Stimulated activated naive CD8-positive, alpha-beta T cell treated with anti-CD3 and anti-CD28 coated beads, Interleukin-15, Interleukin-2, amounts not matched to agents 100 ng/mL and 50 ng/mL, for 24 hours (primary cell): ENCODE data around the gene HTR3B.

Source experiments
- H3K27ac Mint-ChIP-seq: one replicate; pipeline ENCODE4 v1.8.0; 2021; ENCODE audit warnings: mild to moderate bottlenecking, mixed read lengths
- H3K27me3 Mint-ChIP-seq: one replicate; pipeline ENCODE4 v1.8.0; 2021; ENCODE audit warnings: mixed read lengths
- H3K36me3 Mint-ChIP-seq: one replicate; pipeline ENCODE4 v1.8.0; 2021; ENCODE audit warnings: low read depth, mixed read lengths
- H3K4me1 Mint-ChIP-seq: one replicate; pipeline ENCODE4 v1.8.0; 2021; ENCODE audit warnings: low read depth, mixed read lengths
- H3K4me3 Mint-ChIP-seq: one replicate; pipeline ENCODE4 v1.8.0; 2021; ENCODE audit warnings: mild to moderate bottlenecking, mixed read lengths
- H3K9me3 Mint-ChIP-seq: one replicate; pipeline ENCODE4 v1.8.0; 2021; ENCODE audit warnings: mixed read lengths

HTR3B gene

DNA sequence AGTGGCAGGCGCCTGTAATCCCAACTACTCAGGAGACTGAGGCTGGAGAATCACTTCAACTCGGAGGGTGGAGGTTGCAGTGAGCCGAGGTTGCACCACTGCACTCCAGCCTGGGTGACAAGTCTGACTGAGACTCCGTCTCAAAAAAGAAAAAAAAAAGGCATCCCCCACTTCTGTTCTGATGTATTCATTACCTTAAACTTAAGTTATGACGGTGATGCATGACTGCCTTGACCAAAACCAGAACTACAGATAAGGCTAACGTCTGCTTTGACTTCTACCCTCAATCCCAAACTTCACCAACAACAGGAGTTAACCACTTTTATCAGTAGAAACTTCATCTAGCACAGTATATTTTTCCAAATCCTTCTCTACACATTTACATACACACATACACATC, 80.2 kb downstream of the HTR3B start:
- Mint-ChIP-seq H3K4me3 (no peak overlapping the region), H3K27me3 (peaks cover 8% of the 10 kb centered on the region), H3K27ac (no peak overlapping the region), H3K4me1 (peaks cover 4% of the 10 kb centered on the region), H3K9me3 (no peaks in the 10 kb centered on the region), H3K36me3 (no peaks in the 10 kb centered on the region)

DNA sequence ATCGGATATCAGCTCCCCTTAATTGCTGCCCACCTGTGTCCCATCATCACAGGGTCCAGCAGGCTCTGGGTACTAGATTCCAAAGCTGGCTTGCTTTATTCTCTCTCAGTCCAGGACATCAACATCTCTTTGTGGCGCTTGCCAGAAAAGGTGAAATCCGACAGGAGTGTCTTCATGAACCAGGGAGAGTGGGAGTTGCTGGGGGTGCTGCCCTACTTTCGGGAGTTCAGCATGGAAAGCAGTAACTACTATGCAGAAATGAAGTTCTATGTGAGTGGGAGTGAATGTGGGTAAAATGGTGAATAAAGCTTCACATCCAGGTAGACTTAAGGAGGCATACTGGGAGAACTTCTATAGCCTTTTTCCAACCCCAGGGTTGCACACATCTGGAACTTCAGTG, 81.3 kb downstream of the HTR3B start:
- no peaks in the 10 kb centered on the region for H3K9me3 Mint-ChIP-seq
- no peak overlapping the region for H3K4me3 Mint-ChIP-seq
- H3K4me1 Mint-ChIP-seq, result no peaks in the 10 kb centered on the region
- H3K27ac Mint-ChIP-seq, result no peak overlapping the region
- no peaks in the 10 kb centered on the region for H3K36me3 Mint-ChIP-seq
- peaks cover 8% of the 10 kb centered on the region for H3K27me3 Mint-ChIP-seq

- Mint-ChIP-seq H3K27me3 (peaks cover 12% of the 10 kb centered on the region), H3K4me1 (no peaks in the 10 kb centered on the region), H3K36me3 (no peaks in the 10 kb centered on the region), H3K9me3 (no peaks in the 10 kb centered on the region), H3K4me3 (no peak overlapping the region), H3K27ac (no peak overlapping the region)
These were observed 82.0 kb downstream of the HTR3B start for GRCh38 chr11:113986351-113987140.

DNA sequence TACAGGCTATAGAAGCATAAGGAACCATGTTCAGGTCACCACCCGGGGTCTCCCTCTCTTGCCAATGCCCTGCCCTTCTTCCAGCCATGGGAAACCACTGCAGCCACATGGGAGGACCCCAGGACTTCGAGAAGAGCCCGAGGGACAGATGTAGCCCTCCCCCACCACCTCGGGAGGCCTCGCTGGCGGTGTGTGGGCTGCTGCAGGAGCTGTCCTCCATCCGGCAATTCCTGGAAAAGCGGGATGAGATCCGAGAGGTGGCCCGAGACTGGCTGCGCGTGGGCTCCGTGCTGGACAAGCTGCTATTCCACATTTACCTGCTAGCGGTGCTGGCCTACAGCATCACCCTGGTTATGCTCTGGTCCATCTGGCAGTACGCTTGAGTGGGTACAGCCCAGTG, 84.8 kb downstream of the HTR3B start:
- H3K27me3 Mint-ChIP-seq, result peaks cover 30% of the 10 kb centered on the region
- H3K4me1 Mint-ChIP-seq, result no peaks in the 10 kb centered on the region
- no peak overlapping the region for H3K4me3 Mint-ChIP-seq

GRCh38 chr11:113989916-113990315, 85.3 kb downstream of the HTR3B start:
- H3K27me3 Mint-ChIP-seq, result peaks cover 30% of the 10 kb centered on the region
- H3K27ac Mint-ChIP-seq, result no peak overlapping the region
- no peak overlapping the region for H3K4me3 Mint-ChIP-seq
- no peaks in the 10 kb centered on the region for H3K36me3 Mint-ChIP-seq
- no peaks in the 10 kb centered on the region for H3K9me3 Mint-ChIP-seq
- H3K4me1 Mint-ChIP-seq, result no peaks in the 10 kb centered on the region

More for the DNA sequence above, 84.8 kb downstream of the HTR3B start:
- H3K36me3 Mint-ChIP-seq, result no peaks in the 10 kb centered on the region
- H3K27ac Mint-ChIP-seq, result no peak overlapping the region
- H3K9me3 Mint-ChIP-seq, result no peaks in the 10 kb centered on the region

DNA sequence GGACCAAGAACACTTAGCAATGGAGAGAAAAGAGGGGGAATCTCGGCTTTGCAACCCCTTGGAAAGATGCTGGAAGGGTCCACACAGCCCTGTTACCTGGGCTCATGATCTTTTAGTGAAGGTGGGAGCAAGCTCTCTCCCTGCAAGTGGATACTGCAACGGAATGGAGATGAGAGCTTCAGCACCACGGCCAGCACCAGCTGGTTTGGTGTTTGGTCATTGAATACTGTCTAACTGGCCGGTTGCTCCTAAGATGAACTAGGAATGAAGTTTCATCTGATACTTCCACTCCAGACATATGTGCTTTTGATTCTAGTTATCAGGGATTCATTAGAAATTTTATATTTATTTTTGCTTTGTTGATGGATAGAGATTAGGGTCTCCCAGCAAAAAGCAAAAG, 86.6 kb downstream of the HTR3B start:
- no peaks in the 10 kb centered on the region for H3K36me3 Mint-ChIP-seq
- H3K27ac Mint-ChIP-seq, result no peak overlapping the region
- no peaks in the 10 kb centered on the region for H3K9me3 Mint-ChIP-seq
- H3K4me1 Mint-ChIP-seq, result no peaks in the 10 kb centered on the region
- no peak overlapping the region for H3K4me3 Mint-ChIP-seq
- peaks cover 30% of the 10 kb centered on the region for H3K27me3 Mint-ChIP-seq

DNA sequence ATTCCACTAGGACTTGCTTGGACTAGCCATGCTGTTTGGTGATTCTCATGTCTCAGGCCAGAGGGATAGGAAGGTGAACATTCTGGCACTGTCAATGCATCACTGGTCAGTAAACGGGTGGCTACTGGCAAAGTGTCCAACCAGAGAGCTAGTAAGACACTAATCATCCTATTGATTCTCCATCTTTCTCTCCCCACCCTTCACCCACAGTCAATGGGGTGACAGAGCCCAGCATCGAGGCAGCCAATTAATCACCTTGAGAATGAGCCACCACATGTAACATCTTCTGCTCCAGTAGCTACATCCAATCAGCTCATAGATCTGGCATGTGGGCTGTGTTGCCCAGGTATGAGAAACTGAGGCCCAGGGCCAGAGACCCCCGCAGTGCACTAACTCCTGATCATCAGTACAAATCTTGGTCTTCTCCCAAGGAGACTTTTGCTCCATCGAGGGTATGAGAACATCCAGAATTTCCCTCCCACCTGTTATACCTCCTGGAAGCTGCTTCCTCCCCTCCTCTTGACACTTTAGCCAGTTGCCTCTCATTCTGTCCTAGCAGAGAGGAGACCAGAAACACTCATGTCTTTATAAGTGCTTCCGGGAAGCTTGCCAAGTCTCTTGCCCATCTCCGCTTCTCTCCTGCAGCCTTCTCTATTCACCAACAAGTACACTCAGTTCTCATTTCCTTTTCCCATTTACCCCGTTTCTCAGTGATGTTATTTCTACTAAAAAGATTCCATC, 87.3 kb downstream of the HTR3B start:
- peaks cover 30% of the 10 kb centered on the region for H3K27me3 Mint-ChIP-seq

DNA sequence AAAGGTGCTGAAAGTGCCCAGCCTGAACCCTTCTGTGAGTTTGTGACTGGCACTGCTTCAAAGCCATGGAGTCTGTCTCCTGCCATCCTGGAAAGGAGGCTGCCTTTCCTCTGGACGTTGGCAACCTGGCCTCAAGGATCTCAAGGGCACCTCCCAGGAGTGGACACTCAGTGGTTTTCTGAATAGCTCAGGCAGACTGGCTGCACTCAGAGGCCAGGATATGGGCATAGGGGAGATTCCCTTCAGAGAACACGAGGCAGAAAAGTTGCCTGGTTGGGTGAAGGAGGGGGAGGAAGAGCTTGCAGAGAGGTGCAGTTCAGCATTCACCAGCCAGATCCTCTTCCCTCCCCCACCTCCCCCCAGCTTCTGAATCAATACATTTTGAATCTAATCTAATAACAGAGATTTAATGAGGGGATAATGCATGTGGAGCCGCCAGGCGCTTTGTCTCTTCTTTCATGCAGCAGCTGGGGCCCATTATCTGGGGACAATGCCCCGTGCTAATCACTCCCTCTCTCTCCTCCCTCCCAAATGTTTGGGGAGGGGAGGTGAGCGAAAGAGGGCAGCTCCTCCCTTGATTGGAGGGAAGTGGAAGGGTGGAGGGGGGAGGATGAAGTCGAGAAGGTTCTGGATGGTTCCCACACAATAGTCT, 88.0 kb downstream of the HTR3B start:
- H3K4me3 Mint-ChIP-seq, result no peak overlapping the region
- H3K36me3 Mint-ChIP-seq, result no peaks in the 10 kb centered on the region
- H3K9me3 Mint-ChIP-seq, result no peaks in the 10 kb centered on the region
- no peaks in the 10 kb centered on the region for H3K4me1 Mint-ChIP-seq
- no peak overlapping the region for H3K27ac Mint-ChIP-seq
- H3K27me3 Mint-ChIP-seq, result peaks cover 33% of the 10 kb centered on the region

More for the DNA sequence above, 87.3 kb downstream of the HTR3B start:
- H3K4me3 Mint-ChIP-seq, result no peak overlapping the region
- no peak overlapping the region for H3K27ac Mint-ChIP-seq
- no peaks in the 10 kb centered on the region for H3K9me3 Mint-ChIP-seq
- H3K4me1 Mint-ChIP-seq, result no peaks in the 10 kb centered on the region
- H3K36me3 Mint-ChIP-seq, result no peaks in the 10 kb centered on the region

- no peak overlapping the region for H3K4me3 Mint-ChIP-seq
- no peaks in the 10 kb centered on the region for H3K9me3 Mint-ChIP-seq
- H3K27ac Mint-ChIP-seq, result no peak overlapping the region
- no peaks in the 10 kb centered on the region for H3K36me3 Mint-ChIP-seq
- H3K4me1 Mint-ChIP-seq, result no peaks in the 10 kb centered on the region
- peaks cover 29% of the 10 kb centered on the region for H3K27me3 Mint-ChIP-seq
These were observed 89.7 kb downstream of the HTR3B start for GRCh38 chr11:113994077-113994954.
